Measurements from ENCODE around the gene PPM1H.

Gene PPM1H

GRCh38 chr12:62931477-62931876, 3.5 kb downstream of the PPM1H start:
- no peak for DNase-seq (ENCODE audit: extremely low spot score)
- POLR2A ChIA-PET: no interaction called here
- CTCF ChIA-PET: interaction anchor here (0.6 to 1.3 kb wide), 2 partner anchors 24 to 51 kb away, joined by 3 read pairs; no protein-coding TSS in a partner anchor
- TF ChIP-seq, protein P1, sequence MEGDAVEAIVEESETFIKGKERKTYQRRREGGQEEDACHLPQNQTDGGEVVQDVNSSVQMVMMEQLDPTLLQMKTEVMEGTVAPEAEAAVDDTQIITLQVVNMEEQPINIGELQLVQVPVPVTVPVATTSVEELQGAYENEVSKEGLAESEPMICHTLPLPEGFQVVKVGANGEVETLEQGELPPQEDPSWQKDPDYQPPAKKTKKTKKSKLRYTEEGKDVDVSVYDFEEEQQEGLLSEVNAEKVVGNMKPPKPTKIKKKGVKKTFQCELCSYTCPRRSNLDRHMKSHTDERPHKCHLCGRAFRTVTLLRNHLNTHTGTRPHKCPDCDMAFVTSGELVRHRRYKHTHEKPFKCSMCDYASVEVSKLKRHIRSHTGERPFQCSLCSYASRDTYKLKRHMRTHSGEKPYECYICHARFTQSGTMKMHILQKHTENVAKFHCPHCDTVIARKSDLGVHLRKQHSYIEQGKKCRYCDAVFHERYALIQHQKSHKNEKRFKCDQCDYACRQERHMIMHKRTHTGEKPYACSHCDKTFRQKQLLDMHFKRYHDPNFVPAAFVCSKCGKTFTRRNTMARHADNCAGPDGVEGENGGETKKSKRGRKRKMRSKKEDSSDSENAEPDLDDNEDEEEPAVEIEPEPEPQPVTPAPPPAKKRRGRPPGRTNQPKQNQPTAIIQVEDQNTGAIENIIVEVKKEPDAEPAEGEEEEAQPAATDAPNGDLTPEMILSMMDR (IDR thresholded peaks at IDR 0.05; ENCODE audit: control extremely low read depth, extremely low read depth, low read depth, missing control alignments): no peak

GRCh38 chr12:62930546-62931425, 4.2 kb downstream of the PPM1H start:
- POLR2A ChIA-PET: no interaction called here

DNA sequence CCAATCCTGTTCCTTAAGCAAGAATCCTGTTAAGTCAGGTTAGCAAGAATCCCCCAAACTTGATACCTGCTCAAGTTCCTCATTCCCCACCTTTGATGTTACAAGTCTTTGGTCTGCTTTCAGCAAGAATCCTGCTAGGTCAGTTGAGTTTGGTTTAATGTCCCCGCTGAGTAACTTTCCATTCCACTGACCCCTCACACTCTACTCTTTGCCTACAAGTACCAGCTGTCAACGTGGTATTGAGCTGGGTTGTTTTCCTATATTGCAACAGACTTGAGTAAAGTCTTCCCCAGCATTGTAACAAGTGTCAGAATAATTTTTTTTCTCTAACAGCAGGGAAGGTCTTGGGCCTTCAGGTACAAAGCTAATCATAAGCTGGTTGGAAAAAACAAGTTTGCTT, 6.3 kb downstream of the PPM1H start:
- DNase-seq (ENCODE audit: extremely low spot score): no peak
- POLR2A ChIA-PET: no interaction called here
- CTCF ChIA-PET: interaction anchor here (1.3 to 1.9 kb wide), 2 partner anchors 9 to 12 kb away, joined by 3 to 8 read pairs; no protein-coding TSS in a partner anchor
- TF ChIP-seq, protein P1 (IDR thresholded peaks at IDR 0.05; ENCODE audit: control extremely low read depth, extremely low read depth, low read depth, missing control alignments): no peak

More at GRCh38 chr12:62930546-62931425, 4.2 kb downstream of the PPM1H start:
- TF ChIP-seq, protein P1 (IDR thresholded peaks at IDR 0.05; ENCODE audit: control extremely low read depth, extremely low read depth, low read depth, missing control alignments): no peak
- CTCF ChIA-PET: interaction anchor here (0.6 to 1.9 kb wide), 5 partner anchors 12 to 51 kb away, joined by 3 to 8 read pairs (median 4); no protein-coding TSS in a partner anchor
- DNase-seq (ENCODE audit: extremely low spot score): no peak

DNA sequence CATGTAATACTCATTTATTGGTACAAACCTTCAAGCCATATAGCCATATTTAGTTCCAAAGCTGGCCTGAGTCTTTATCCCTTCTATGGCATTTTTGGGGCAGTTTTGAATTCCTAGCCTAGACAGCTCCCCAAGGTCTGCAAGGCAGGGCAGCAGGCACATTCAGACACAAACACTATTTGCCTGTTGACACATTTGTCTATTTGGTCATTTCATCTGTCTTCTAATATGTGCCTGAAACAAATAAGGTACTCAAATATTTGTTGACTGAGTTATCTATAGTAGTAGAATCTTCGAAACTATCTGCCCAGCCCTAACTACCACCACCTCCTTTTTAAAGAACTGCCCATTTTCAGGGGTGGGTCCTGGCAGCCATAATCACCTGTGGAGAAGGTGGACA, 9.3 kb downstream of the PPM1H start:
- TF ChIP-seq, protein P1 (IDR thresholded peaks at IDR 0.05; ENCODE audit: control extremely low read depth, extremely low read depth, low read depth, missing control alignments): no peak
- CTCF ChIA-PET: interaction anchor here (1.4 kb wide), 1 partner anchor 9 kb away, joined by 3 read pairs; no protein-coding TSS in a partner anchor
- POLR2A ChIA-PET: no interaction called here
- DNase-seq (ENCODE audit: extremely low spot score): no peak

GRCh38 chr12:62924084-62924483, 10.9 kb downstream of the PPM1H start:
- ChIA-PET CTCF (no interaction called here), POLR2A (no interaction called here)
- TF ChIP-seq, protein P1 (IDR thresholded peaks at IDR 0.05; ENCODE audit: control extremely low read depth, extremely low read depth, low read depth, missing control alignments): no peak
- DNase-seq (ENCODE audit: extremely low spot score): no peak

GRCh38 chr12:62922539-62922938, 12.4 kb downstream of the PPM1H start:
- TF ChIP-seq, protein P1 (IDR thresholded peaks at IDR 0.05; ENCODE audit: control extremely low read depth, extremely low read depth, low read depth, missing control alignments): no peak
- POLR2A ChIA-PET: no interaction called here
- no peak for DNase-seq (ENCODE audit: extremely low spot score)
- CTCF ChIA-PET: no interaction called here
